Keratinocyte (primary cell): ENCODE results near the gene ADRA2C. TPM values are rescaled to one million over a fixed set of nuclear protein-coding genes. Genes with fewer than 3 reads are reported as not detected.

Experiments
- DNase-seq: peaks from one replicate; pipeline ENCODE4 v3.0.0-alpha.2; 2011; ENCODE audit warnings: low read depth, missing footprints, low spot score
- FAIRE-seq: peaks from 2 replicates; lab custom pipeline; 2011; peaks lifted over from hg19 to GRCh38; lab: Jason Lieb, UNC
- H2AFZ ChIP-seq: 2 replicates; pipeline ENCODE4 v1.6.0; 2012; ENCODE audit warnings: low read length, control low read depth, inconsistent platforms; ENCODE audit not compliant: control insufficient read depth
- H3K27ac ChIP-seq: 2 replicates; pipeline ENCODE4 v1.5.1; 2011; ENCODE audit warnings: low read length; ENCODE audit not compliant: control insufficient read depth, insufficient read depth
- H3K27me3 ChIP-seq: 3 replicates; pipeline ENCODE4 v1.6.0; 2011; ENCODE audit warnings: low read length; ENCODE audit not compliant: control insufficient read depth, insufficient read depth; ENCODE audit errors: extremely low read depth
- H3K36me3 ChIP-seq, 2 experiments: 2 replicates in 1 of 2; 3 replicates in 1 of 2; pipeline ENCODE4 v1.5.1; 2011; ENCODE audit warnings: low read length in 2 of 2, mild to moderate bottlenecking in 1 of 2; ENCODE audit not compliant: control insufficient read depth in 2 of 2, insufficient read depth in 2 of 2; ENCODE audit errors: extremely low read depth in 1 of 2
- H3K4me1 ChIP-seq: 3 replicates; pipeline ENCODE4 v1.5.1; 2011; ENCODE audit warnings: low read length; ENCODE audit not compliant: control insufficient read depth, insufficient read depth; ENCODE audit errors: extremely low read depth
- H3K4me2 ChIP-seq: 3 replicates; pipeline ENCODE4 v1.6.0; 2011; ENCODE audit warnings: low read depth, low read length; ENCODE audit not compliant: control insufficient read depth, insufficient read depth; ENCODE audit errors: extremely low read depth
- H3K4me3 ChIP-seq, 3 experiments: fragments of 200-600 bp in 1 of 3; sonication (generic) in 1 of 3; 2 replicates in 2 of 3; 3 replicates in 1 of 3; pipeline ENCODE4 v1.5.1; 2011 to 2016; ENCODE audit warnings: low read length in 3 of 3, mild to moderate bottlenecking in 3 of 3, control low read depth in 2 of 3, inconsistent platforms in 1 of 3, low read depth in 1 of 3, mixed read lengths in 1 of 3, mixed run types in 1 of 3, moderate library complexity in 1 of 3; ENCODE audit not compliant: control insufficient read depth in 2 of 3, insufficient read depth in 2 of 3; ENCODE audit errors: extremely low read depth in 1 of 3
- H3K79me2 ChIP-seq: 2 replicates; pipeline ENCODE4 v1.6.0; 2012; ENCODE audit warnings: low read length; ENCODE audit not compliant: control insufficient read depth, insufficient read depth
- H3K9ac ChIP-seq: 3 replicates; pipeline ENCODE4 v1.6.0; 2011; ENCODE audit warnings: low read length; ENCODE audit not compliant: control insufficient read depth, insufficient read depth; ENCODE audit errors: extremely low read depth
- H3K9me1 ChIP-seq: 3 replicates; pipeline ENCODE4 v1.6.0; 2011; ENCODE audit warnings: low read length; ENCODE audit not compliant: control insufficient read depth, insufficient read depth; ENCODE audit errors: extremely low read depth
- H3K9me3 ChIP-seq: 2 replicates; pipeline ENCODE4 v1.5.1; 2012; ENCODE audit warnings: low read depth, low read length; ENCODE audit not compliant: control insufficient read depth
- H4K20me1 ChIP-seq: 3 replicates; pipeline ENCODE4 v1.6.0; 2011; ENCODE audit warnings: low read length; ENCODE audit not compliant: control insufficient read depth, insufficient read depth; ENCODE audit errors: extremely low read depth
- EZH2 ChIP-seq: IDR thresholded peaks from one replicate; pipeline ENCODE4 v1.6.1; 2012; ENCODE audit warnings: inconsistent platforms, mild to moderate bottlenecking, low read length, moderate library complexity
- dilution Hi-C: fragments of 300-500 bp; cut with MboI; formaldehyde crosslinking; loops from one replicate; pipeline ENCODE4 v1.7.0; 2020; ENCODE audit warnings: low sequenced_read_pairs; ENCODE audit not compliant: extremely low pct_ligation_motif_present
- polyA plus RNA-seq, 5 experiments: library from polyadenylated mRNA; depleted of rRNA in 3 of 5; stranded (reverse) in 3 of 5; stranded (forward) in 1 of 5; unstranded in 1 of 5; fragments of >200 nt; gene quantifications; 1 replicate in 1 of 5; 2 replicates in 3 of 5; 3 replicates in 1 of 5; pipeline versions ENCODE4 v1.2.1 to v1.2.3, GENCODE V29; 2011 to 2012; ENCODE audit warnings: missing spikeins in 2 of 5, low read depth in 1 of 5, low replicate concordance in 1 of 5
- TF ChIP-seq, protein P1 (sequence below), 3 experiments: IDR thresholded peaks in 1 of 3; conservative IDR thresholded peaks in 1 of 3; optimal IDR thresholded peaks in 1 of 3; 2 replicates in 2 of 3; 3 replicates in 1 of 3; pipeline versions ENCODE3 to v1.5.1; 2011; ENCODE audit warnings: low read length in 3 of 3, mild to moderate bottlenecking in 3 of 3, moderate library complexity in 2 of 3, control low read depth in 1 of 3, inconsistent platforms in 1 of 3; ENCODE audit not compliant: insufficient read depth in 2 of 3; ENCODE audit errors: extremely low read depth in 1 of 3

The ADRA2C gene
- polyA plus RNA-seq, 1 donor (not counting 4 experiments of a cell fraction or from before 2014, with no cell fraction given): 0.05 TPM

GRCh38 chr4:3779509-3779908 is 13.3 kb downstream of the ADRA2C start:
- DNase-seq (no peak), FAIRE-seq (no peak)
- no peaks in the 10 kb centered on the region for H3K79me2 ChIP-seq
- H3K4me1 ChIP-seq: no peaks in the 10 kb centered on the region
- no peak for TF ChIP-seq EZH2
- TF ChIP-seq, protein P1, sequence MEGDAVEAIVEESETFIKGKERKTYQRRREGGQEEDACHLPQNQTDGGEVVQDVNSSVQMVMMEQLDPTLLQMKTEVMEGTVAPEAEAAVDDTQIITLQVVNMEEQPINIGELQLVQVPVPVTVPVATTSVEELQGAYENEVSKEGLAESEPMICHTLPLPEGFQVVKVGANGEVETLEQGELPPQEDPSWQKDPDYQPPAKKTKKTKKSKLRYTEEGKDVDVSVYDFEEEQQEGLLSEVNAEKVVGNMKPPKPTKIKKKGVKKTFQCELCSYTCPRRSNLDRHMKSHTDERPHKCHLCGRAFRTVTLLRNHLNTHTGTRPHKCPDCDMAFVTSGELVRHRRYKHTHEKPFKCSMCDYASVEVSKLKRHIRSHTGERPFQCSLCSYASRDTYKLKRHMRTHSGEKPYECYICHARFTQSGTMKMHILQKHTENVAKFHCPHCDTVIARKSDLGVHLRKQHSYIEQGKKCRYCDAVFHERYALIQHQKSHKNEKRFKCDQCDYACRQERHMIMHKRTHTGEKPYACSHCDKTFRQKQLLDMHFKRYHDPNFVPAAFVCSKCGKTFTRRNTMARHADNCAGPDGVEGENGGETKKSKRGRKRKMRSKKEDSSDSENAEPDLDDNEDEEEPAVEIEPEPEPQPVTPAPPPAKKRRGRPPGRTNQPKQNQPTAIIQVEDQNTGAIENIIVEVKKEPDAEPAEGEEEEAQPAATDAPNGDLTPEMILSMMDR (optimal IDR thresholded peaks at IDR 0.05 in 1 of 3, IDR thresholded peaks at IDR 0.05 in 1 of 3, conservative IDR thresholded peaks at IDR 0.05 in 1 of 3; ENCODE audit: extremely low read depth in 1 of 3, insufficient read depth in 2 of 3, low read length in 3 of 3): no peak
- no peaks in the 10 kb centered on the region for H3K27me3 ChIP-seq
- H3K4me2 ChIP-seq: no peak overlapping the region
- H3K27ac ChIP-seq: no peak overlapping the region
- no peak overlapping the region for H3K4me3 ChIP-seq
- no peak overlapping the region for H2AFZ ChIP-seq
- H3K36me3 ChIP-seq: no peaks in the 10 kb centered on the region
- dilution Hi-C loops: no loop called here
- H3K9ac ChIP-seq: no peak overlapping the region
- no peaks in the 10 kb centered on the region for H3K9me3 ChIP-seq
- no peaks in the 10 kb centered on the region for H4K20me1 ChIP-seq
- no peaks in the 10 kb centered on the region for H3K9me1 ChIP-seq

- H3K36me3 ChIP-seq: no peaks in the 10 kb centered on the region
- H3K9me3 ChIP-seq: no peaks in the 10 kb centered on the region
- no peak overlapping the region for H3K9ac ChIP-seq
- no peaks in the 10 kb centered on the region for H3K79me2 ChIP-seq
- no peaks in the 10 kb centered on the region for H4K20me1 ChIP-seq
- DNase-seq (no peak), FAIRE-seq (no peak)
- dilution Hi-C loops: no loop called here
- no peaks in the 10 kb centered on the region for H3K4me1 ChIP-seq
- TF ChIP-seq EZH2: no peak
- TF ChIP-seq, protein P1 (optimal IDR thresholded peaks at IDR 0.05 in 1 of 3, IDR thresholded peaks at IDR 0.05 in 1 of 3, conservative IDR thresholded peaks at IDR 0.05 in 1 of 3; ENCODE audit: extremely low read depth in 1 of 3, insufficient read depth in 2 of 3, low read length in 3 of 3): no peak
- H3K27me3 ChIP-seq: no peaks in the 10 kb centered on the region
- no peaks in the 10 kb centered on the region for H3K9me1 ChIP-seq
- H3K4me2 ChIP-seq: no peak overlapping the region
- no peak overlapping the region for H3K4me3 ChIP-seq
- H2AFZ ChIP-seq: no peak overlapping the region
- no peak overlapping the region for H3K27ac ChIP-seq
Observed at GRCh38 chr4:3780347-3781171, 14.4 kb downstream of the ADRA2C start.
